IPS-18c (cell line): ENCODE results near the gene UNK.

Source experiments
- H3K4me3 ChIP-seq: 2 replicates; pipeline ENCODE4 v1.7.0; 2013; ENCODE audit warnings: low read depth, mild to moderate bottlenecking, low read length, moderate library complexity; ENCODE audit not compliant: insufficient read depth
- H3K9me3 ChIP-seq: one replicate; pipeline ENCODE4 v1.6.1; 2013; ENCODE audit warnings: mild to moderate bottlenecking, low read length, moderate library complexity; ENCODE audit not compliant: control insufficient read depth, insufficient read depth

UNK gene

DNA sequence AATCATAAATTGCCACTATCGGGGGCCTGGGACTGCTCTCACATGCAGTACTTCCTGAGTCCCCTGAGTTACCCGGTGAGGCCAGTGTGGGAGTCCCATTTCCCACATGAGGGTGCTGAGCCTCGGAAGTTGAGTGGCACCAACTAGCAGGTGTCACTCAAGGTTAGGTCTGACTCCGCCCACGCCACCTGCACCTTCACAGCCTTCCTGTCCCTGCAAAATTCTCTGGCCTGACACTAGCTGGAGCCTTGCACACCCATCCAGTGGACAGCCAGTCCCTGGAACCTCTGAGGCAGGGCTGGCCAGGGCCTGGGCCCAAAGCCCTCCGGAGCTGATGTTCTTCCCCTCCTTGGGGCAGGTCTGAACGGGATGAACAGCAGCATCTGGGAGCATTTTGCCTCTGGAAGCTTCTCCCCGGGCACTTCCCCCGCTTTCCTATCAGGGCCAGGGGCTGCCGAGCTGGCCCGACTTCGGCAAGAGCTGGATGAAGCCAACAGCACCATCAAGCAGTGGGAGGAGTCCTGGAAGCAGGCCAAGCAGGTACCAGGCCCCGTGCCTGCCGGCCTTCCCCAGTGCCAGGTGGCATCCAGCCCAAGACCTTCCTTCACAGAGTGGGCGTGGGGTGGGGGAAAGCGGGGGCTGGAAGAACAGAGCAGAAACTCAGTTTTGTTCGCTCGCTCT, 37.7 kb downstream of the UNK start:
- no peaks in the 10 kb centered on the region for H3K9me3 ChIP-seq
- no peak overlapping the region for H3K4me3 ChIP-seq

DNA sequence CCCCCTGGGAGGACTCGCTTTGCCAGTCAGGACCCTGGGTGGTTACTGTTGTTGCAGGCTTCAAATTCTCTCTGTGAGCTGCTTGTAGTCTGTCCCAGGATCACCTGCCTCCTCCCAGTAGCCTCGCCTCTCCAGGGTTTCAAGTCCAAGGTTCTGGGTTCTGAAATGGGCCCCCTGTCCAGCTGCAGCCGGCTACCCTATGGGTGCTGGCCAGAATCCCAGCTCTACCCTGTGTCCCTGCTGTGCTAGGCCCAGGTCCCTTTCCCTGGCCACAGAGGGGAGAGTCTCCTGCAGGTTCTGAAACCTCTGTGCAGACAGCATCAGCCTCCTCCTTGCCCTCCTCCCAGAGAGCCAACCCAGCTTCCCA, 38.2 kb downstream of the UNK start:
- no peaks in the 10 kb centered on the region for H3K9me3 ChIP-seq
- H3K4me3 ChIP-seq, result no peak overlapping the region

DNA sequence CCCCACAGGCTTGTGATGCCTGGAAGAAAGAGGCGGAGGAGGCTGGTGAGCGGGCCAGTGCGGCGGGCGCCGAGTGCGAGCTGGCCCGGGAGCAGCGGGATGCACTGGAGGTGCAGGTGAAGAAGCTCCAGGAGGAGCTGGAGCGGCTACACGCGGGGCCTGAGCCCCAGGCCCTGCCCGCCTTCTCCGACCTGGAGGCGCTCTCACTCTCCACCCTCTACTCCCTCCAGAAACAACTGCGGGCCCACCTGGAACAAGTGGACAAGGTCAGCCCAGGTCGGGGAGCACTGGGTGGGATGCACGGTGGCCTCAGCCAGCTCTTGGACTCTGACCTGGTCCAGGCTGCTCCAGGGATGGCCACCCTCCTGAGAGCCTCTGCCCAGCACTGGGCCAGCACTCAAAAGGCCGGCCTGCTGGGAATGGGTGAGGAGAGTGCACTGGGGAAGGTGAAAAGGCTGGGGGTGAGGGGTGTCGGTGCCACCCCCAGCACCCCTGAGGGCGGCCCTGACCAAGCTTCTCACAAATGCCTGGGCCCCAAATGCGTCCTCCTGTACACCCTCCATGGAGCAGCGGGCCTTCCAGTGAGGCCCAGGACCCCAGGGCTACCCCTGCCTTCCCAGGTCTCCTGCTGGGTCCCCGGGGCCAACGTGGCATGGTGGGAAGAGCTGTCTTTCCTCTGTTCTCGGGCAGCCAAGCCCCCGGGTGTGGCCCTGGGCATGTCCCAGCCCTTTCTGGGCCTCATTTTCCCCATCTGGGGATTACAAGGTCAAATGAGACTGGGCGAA, 38.8 kb downstream of the UNK start:
- no peak overlapping the region for H3K4me3 ChIP-seq
- H3K9me3 ChIP-seq, result no peaks in the 10 kb centered on the region

DNA sequence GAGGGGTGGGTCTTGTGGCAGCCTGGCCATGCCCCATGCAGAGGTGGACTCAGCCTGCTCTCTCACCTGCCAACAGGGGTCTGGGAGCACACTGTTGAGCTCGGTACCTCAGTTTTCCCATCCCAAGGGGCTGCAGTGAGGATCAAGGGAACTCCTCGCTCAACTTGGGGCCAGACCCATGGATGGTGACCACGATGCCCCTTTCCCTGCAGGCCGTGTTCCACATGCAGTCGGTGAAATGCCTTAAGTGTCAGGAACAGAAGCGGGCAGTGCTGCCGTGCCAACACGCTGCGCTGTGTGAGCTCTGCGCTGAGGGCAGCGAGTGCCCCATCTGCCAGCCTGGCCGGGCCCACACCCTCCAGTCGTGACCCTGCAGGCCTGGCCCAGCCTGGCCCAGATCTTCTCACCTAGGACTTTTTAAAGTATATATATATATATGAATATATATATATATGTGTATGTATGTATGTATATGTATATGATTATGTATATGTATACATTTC, 39.5 kb downstream of the UNK start:
- Histone ChIP-seq H3K9me3 (no peaks in the 10 kb centered on the region), H3K4me3 (no peak overlapping the region)

DNA sequence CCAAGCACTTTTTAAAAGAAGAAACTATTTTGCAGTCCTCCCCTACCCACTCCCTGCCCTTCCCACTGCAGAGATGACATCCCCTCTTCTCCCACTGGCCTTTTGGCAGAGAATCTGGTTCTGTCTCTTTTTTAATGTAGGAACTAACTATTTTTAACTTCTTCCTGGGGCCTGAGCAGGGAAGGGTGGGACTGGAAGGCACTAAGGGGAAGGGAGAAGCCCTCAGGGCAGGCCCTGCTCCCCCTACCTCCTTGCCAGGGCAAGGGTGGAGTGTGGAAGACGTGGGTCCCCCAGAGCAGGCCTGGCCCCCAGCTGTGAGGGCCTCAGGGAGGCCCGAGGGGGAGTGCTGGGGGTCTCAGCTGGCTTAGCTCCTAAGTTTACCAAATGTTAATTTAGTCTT, 40.1 kb downstream of the UNK start:
- no peak overlapping the region for H3K4me3 ChIP-seq

DNA sequence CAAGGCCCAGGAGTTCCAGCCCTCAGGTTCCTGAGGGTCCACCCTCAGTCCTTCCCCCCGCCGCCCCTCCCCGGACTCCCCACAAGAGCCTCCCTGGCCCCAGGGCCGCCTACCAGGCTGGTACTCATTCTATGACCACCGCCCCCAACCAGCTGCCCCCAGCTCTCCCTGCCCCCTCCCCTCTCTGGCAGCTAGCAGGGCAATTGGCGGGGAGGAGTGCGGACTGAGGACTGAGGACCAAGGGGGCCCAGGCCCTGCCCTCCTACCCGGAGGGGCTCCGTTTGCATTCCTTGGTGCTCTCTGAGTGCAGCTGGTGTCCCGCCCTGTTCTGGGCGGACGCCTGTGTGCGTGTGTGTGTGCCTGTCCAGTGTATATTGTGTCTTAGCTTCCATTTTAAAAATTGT, 40.5 kb downstream of the UNK start:
- Histone ChIP-seq H3K9me3 (no peaks in the 10 kb centered on the region), H3K4me3 (no peak overlapping the region)

More for the DNA sequence above, 40.1 kb downstream of the UNK start:
- no peaks in the 10 kb centered on the region for H3K9me3 ChIP-seq

DNA sequence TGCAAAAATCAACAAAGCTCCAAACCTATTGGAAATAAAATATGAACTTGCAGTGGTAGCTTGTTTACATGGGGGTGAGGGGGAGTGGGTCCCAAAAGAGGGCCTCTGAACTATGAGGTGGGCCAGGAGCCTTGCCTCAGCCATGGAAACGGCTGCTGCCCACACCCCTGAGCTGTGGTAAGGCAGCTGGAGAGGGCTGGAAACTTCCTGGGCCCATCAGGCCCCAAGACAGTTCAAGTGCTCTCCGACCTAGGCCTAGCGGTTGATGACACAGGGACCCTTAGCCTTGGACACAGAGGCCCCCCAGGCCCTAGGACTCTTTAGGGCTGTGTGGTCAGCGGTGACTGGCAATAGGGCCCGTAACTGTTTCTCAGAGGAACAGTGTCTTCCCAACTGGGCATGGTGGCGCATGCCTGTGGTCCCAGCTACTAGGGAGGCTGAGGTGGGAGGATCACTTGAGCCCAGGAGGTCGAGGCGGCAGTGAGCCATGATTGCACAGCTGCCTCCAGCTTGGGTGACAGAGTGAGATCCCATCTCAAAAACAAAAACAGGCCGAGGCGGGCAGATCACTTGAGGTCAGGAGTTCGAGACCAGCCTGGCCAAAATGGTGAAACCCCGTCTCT, 41.3 kb downstream of the UNK start:
- no peaks in the 10 kb centered on the region for H3K9me3 ChIP-seq
- no peak overlapping the region for H3K4me3 ChIP-seq

DNA sequence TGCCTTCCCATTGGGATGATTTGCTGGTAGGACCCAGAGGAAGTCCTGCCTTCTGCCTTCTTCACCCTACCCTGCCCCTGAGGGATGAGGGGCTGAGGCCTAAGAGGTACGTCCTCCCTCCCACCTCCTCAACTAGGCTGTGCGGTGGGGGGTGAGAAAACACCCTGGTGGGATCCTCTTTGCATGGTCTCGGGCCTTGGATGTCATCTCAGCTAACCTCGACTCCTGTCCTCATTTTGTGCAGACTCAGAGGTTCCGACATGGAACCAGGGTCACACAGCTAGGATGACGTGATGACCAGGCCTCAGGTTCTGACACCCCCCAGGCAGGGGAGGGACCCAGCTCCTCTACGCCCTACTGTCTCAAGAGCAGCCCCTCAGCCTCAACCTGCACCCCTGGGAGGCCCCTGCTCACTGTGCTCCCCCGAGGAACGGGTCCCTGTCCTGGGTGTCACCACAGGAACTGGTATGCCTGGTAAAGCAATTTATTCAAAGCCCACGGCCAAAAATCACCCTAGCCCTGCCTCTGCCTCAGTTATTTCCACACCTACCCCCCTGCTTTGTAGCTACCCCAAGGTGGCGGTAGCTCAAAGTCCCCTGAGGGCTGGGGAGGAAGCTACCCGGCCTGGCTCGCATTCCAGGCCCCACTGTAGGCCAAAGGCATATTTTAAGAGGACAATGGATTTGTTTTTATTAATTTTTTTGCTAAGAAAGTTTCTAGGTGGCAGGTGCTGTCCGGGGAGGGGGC, 42.1 kb downstream of the UNK start:
- no peaks in the 10 kb centered on the region for H3K9me3 ChIP-seq
- no peak overlapping the region for H3K4me3 ChIP-seq

DNA sequence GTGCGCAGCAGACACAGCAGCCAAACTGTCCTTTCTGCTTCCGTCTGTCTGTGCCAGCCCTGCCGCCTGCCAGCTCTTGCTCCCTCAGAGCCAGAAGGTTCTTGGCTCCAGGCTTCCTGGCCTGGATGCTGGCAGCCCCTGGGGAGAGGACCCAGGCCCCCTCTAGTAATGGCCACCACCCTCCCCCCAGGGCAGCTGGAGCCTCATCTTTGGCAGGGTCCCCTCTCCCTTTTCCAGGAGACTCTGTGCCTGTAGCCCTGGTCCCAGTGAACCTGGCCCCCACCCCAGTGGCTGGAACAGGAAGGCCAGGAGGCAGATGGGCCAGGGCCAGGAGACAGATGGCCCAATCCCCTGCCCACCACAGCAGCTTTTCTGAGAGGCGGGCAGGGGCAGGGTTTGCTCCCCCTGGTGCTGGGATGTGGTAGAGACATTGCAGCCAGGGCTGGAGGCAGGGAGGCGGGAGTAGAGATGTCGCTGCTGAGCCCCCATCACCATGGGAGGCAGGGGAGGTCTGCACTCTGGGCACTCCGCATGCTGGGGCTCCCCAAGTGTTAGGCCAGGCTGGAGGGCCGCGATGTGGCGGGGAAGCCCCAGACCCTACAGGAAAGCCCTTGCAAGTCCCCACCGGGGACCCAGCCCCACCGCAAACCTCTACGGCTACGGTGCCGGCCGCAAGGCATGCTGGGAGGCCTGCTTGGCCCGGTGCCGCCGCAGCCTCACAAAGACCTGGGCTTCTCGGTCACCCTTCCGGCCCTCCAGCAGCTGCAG, 42.9 kb downstream of the UNK start:
- no peaks in the 10 kb centered on the region for H3K9me3 ChIP-seq
- no peak overlapping the region; the same call in 1 of the 2 replicates for H3K4me3 ChIP-seq

DNA sequence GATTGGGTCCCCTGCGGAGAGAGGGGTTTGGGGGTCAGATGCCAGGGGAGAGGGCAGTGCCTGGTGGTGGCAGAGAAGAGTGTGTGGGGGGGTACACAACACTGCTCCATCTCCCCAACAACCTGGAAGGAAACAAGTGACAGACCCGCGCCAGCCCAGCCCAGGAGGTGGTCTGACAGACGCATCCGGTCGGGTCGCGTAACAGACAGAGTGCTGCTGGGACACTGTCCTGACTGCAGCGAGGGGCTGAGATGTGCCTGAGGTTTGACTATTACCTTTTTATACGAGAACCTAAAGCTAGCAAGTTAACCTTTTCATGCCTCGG, 43.4 kb downstream of the UNK start:
- H3K9me3 ChIP-seq, result no peaks in the 10 kb centered on the region
- no peak overlapping the region; the same call in 1 of the 2 replicates for H3K4me3 ChIP-seq

DNA sequence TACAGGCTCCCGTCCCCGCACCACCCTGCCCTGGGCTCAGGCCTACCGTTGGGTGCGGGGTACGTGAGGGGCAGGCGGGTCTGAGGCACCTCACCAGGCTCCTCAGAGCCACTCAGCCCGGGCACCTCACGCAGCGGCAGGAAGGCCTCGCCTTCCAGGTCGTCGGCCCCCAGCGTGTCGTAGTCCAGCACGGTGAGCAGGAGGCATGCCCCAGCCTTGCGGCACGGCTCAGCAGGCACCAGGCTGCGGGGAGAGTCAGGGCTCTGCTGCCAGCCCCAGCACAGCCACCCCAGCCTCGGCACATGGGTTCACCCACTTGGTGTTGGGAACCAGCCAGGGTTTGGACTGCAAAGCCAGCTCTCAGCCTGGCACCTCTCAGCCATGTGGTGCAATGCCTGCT, 44.1 kb downstream of the UNK start:
- Histone ChIP-seq H3K4me3 (no peak overlapping the region), H3K9me3 (no peaks in the 10 kb centered on the region)

DNA sequence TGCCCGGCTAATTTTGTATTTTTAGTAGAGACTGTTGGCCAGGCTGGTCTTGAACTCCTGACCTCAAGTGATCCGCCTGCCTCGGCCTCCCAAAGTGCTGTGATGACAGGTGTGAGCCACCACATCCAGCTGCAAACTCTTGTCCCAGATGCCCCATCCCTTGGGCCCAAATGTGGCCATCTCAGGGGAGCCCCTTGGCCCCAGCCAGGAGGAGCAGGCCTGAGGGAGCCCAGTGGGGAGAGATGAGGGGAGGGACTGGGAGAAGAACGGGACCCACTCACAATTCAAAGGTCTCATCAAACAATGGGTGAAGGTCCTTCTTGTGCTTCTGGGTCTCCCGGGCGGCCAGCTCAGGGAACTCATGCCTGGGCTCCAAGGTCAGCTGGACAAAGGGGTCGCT, 45.1 kb downstream of the UNK start:
- Histone ChIP-seq H3K4me3 (no peak overlapping the region), H3K9me3 (no peaks in the 10 kb centered on the region)

DNA sequence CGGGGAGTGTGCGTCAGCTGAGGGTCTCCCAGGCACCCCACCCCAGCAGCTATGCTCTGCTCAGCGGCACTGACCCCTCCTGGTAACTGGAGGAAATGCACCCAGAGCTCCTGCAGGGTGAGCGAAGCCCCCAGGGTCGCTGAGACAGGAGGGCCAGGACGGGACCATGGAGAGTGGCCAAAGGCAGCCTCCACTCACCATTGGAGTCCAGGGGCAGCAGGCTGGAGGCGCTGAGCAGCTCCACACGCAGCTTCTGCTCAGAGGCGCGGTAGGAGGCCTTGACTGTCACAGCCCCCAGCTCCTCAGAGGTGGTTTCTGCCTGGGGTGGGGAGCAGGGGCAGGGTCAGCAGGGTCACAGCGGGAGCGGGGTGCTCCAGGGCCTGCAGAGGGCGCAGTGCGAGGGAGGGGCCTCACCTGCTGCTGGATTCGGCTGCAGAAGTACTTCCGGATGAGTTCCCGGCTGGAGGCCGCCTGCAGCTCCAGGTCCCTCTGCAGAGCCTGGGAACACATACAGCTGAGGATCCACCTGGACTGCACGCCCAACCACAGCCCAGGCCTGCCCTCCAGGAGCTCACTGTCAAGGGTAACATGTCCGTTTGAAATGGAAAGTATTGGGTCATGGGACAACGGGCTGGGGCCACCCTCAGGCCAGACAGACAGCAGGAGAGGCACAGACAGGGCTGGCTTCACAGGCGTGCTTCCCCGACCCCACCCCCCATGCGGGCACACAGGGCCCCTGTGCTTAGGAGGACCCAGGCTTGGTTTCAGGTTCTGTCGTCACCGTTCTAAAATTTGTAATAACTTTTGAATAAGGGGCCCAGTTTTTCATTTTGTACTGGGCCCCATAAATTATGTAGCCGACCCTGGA, 45.8 kb downstream of the UNK start:
- Histone ChIP-seq H3K4me3 (peak overlapping the region; percentile 31; the same call in 1 of the 2 replicates), H3K9me3 (no peaks in the 10 kb centered on the region)

DNA sequence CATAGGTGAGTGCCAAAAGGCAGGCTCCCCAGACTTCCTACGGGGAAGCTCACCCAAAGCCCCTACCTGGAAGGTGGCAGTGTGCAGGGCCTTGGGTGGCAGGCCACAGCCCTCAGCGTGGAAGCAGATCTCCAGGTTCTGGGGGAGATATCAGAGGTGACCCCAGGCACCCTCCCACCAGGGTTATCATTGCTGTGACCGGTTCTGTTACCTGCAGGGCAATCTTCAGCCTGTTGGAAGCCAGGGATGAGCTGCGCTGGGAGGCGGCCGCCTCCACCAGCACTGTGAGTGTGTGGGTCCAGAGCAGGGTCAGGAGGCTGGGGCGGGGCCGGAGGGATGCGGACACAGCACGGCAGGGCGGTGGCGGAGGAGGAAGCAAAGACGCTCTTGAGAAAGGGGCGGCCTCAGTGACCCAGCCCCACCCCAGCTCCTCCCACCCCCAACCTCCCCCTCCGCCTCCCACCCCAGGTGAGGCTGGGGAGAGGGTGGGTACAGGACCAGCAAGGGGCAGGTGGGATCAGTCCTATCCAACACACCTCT, 46.5 kb downstream of the UNK start:
- H3K4me3 ChIP-seq, result no peak overlapping the region
- no peaks in the 10 kb centered on the region for H3K9me3 ChIP-seq

DNA sequence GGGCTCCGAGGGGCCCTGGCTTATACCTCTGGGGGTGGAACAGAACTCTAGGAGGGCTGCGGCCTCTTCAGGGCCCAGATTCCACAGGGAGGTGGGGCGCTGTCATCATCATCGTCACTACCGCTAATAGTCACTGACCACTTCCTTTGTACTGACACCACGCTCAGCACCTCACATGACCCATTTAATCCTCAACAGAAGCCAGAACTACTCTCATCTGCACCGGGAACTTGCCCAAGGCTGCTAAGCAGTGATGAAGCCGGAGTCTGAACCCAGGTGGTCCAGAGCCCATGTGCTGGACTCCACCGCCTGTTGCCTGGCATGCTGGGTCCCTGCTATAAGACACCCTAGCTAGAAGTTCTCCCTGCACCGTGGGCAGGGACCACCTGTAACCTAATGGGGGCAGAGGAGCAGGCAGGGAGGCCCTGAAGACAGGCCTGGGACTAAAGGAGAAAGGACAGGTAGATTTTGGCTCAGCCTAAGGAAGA, 47.6 kb downstream of the UNK start:
- peak overlapping the region; percentile 28 for H3K4me3 ChIP-seq

More for the DNA sequence above, 47.6 kb downstream of the UNK start:
- H3K9me3 ChIP-seq, result no peaks in the 10 kb centered on the region
